ENCODE measurements around the gene TOMM5.

DNA sequence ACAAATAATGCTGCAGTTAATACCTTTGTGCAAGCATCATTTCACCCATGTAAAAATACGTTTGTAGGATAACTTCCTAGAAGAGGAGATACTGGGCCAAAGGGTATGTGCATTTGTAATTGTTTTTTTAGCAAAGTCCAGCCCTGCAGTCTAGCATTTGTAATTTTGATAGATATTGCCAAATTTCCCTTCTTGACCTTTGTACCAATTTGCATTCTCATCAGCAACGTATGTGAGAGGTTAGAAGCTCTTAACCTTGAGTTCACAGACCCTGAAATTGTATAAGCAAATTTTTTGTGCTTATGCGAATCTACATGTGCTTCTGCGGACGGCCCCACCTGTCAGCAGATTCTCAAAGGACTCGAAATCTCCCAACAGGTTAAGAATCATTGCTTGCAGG is 18.6 kb upstream of the TOMM5 start:
- TF ChIP-seq, protein P1, sequence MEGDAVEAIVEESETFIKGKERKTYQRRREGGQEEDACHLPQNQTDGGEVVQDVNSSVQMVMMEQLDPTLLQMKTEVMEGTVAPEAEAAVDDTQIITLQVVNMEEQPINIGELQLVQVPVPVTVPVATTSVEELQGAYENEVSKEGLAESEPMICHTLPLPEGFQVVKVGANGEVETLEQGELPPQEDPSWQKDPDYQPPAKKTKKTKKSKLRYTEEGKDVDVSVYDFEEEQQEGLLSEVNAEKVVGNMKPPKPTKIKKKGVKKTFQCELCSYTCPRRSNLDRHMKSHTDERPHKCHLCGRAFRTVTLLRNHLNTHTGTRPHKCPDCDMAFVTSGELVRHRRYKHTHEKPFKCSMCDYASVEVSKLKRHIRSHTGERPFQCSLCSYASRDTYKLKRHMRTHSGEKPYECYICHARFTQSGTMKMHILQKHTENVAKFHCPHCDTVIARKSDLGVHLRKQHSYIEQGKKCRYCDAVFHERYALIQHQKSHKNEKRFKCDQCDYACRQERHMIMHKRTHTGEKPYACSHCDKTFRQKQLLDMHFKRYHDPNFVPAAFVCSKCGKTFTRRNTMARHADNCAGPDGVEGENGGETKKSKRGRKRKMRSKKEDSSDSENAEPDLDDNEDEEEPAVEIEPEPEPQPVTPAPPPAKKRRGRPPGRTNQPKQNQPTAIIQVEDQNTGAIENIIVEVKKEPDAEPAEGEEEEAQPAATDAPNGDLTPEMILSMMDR (IDR thresholded peaks at IDR 0.05), result no peak
- TF ChIP-seq POLR2A (IDR thresholded peaks at IDR 0.05) (no peak), EP300 (IDR thresholded peaks at IDR 0.05) (no peak)
